Measurements from ENCODE around the gene CDNF. TPM values are rescaled to one million over a fixed set of nuclear protein-coding genes. Genes with fewer than 3 reads are reported as not detected.
"Not testable (repeated sequence)": the region's sequence is repeated elsewhere in the genome, so short reads cannot be mapped to it uniquely, and the experiment has no call there.

CDNF gene
- total RNA-seq, 1 experiment from 2014 or later, result 0.39 TPM

DNA sequence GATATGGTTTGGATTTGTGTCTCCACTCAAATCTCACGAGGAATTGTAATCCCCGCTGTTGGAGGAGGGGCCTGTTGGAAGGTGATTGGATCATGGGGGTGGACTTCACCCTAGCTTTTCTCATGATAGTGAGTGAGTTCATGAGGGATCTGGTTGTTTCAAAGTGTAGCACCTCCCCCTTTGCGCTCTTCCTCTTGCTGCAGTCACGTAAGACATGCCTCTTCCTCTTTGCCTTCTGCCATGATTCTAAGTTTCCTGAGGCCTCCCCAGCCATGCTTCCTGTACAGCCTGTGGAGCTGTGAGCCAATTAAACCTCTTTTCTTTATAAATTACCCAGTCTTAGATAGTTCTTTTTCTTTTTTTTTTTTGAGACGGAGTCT, 17.1 kb downstream of the CDNF start:
- no peak for ATAC-seq
- BruUV-seq (replicated peaks), result no TSS peak
- Histone ChIP-seq H3K36me3 (ENCODE audit: control insufficient read depth, insufficient read depth, low read length) (no peaks in the 10 kb centered on the region), H3K27ac (ENCODE audit: low read length) (no peak overlapping the region), H3K4me1 (ENCODE audit: control insufficient read depth, insufficient read depth, low read length) (no peaks in the 10 kb centered on the region), H3K4me3 (ENCODE audit: low read depth in 2 of 2, low read length in 2 of 2) (no peak overlapping the region), H3K27me3 (ENCODE audit: control insufficient read depth, insufficient read depth, low read length) (no peaks in the 10 kb centered on the region), H3K9me3 (ENCODE audit: control insufficient read depth, insufficient read depth, low read depth, low read length) (no peaks in the 10 kb centered on the region)
- CTCF ChIA-PET, result no interaction called here
- DNase-seq (ENCODE audit: low read depth, low spot score), result no peak
- POLR2A ChIA-PET, result no interaction called here
- TF ChIP-seq POLR2AphosphoS5 (IDR thresholded peaks at IDR 0.05; ENCODE audit: low read depth, low read length) (no peak), CTCF (IDR thresholded peaks at IDR 0.05) (no peak), TCF7L2 (IDR thresholded peaks at IDR 0.05; ENCODE audit: low read depth, low read length) (no peak), SIN3A (IDR thresholded peaks at IDR 0.05; ENCODE audit: borderline replicate concordance, insufficient read depth, low read depth, low read length) (no peak)
- TF ChIP-seq, protein P1, sequence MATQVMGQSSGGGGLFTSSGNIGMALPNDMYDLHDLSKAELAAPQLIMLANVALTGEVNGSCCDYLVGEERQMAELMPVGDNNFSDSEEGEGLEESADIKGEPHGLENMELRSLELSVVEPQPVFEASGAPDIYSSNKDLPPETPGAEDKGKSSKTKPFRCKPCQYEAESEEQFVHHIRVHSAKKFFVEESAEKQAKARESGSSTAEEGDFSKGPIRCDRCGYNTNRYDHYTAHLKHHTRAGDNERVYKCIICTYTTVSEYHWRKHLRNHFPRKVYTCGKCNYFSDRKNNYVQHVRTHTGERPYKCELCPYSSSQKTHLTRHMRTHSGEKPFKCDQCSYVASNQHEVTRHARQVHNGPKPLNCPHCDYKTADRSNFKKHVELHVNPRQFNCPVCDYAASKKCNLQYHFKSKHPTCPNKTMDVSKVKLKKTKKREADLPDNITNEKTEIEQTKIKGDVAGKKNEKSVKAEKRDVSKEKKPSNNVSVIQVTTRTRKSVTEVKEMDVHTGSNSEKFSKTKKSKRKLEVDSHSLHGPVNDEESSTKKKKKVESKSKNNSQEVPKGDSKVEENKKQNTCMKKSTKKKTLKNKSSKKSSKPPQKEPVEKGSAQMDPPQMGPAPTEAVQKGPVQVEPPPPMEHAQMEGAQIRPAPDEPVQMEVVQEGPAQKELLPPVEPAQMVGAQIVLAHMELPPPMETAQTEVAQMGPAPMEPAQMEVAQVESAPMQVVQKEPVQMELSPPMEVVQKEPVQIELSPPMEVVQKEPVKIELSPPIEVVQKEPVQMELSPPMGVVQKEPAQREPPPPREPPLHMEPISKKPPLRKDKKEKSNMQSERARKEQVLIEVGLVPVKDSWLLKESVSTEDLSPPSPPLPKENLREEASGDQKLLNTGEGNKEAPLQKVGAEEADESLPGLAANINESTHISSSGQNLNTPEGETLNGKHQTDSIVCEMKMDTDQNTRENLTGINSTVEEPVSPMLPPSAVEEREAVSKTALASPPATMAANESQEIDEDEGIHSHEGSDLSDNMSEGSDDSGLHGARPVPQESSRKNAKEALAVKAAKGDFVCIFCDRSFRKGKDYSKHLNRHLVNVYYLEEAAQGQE (IDR thresholded peaks at IDR 0.05; ENCODE audit: insufficient read depth in 1 of 2, low read depth in 2 of 2, low read length in 1 of 2), result no peak
- intact Hi-C loops (cut with micrococcal nuclease; ENCODE audit: unreplicated experiment), result no loop called here
- in situ Hi-C loops (cut with HindIII; ENCODE audit: low pct_unique_long_range_greater_than_20kb, low sequenced_read_pairs), result no loop called here

- POLR2A ChIA-PET, result no interaction called here
- Histone ChIP-seq H3K9me3 (ENCODE audit: control insufficient read depth, insufficient read depth, low read depth, low read length) (no peaks in the 10 kb centered on the region), H3K27me3 (ENCODE audit: control insufficient read depth, insufficient read depth, low read length) (no peaks in the 10 kb centered on the region), H3K36me3 (ENCODE audit: control insufficient read depth, insufficient read depth, low read length) (no peaks in the 10 kb centered on the region), H3K4me1 (ENCODE audit: control insufficient read depth, insufficient read depth, low read length) (no peaks in the 10 kb centered on the region), H3K4me3 (ENCODE audit: low read depth in 2 of 2, low read length in 2 of 2) (no peak overlapping the region), H3K27ac (ENCODE audit: low read length) (no peak overlapping the region)
- DNase-seq (ENCODE audit: low read depth, low spot score) (no peak), ATAC-seq (no peak)
- in situ Hi-C loops (cut with HindIII; ENCODE audit: low pct_unique_long_range_greater_than_20kb, low sequenced_read_pairs), result no loop called here
- no TSS peak for BruUV-seq (replicated peaks)
- CTCF ChIA-PET, result no interaction called here
- intact Hi-C loops (cut with micrococcal nuclease; ENCODE audit: unreplicated experiment), result no loop called here
- TF ChIP-seq, protein P1 (IDR thresholded peaks at IDR 0.05; ENCODE audit: insufficient read depth in 1 of 2, low read depth in 2 of 2, low read length in 1 of 2), result no peak
- TF ChIP-seq TCF7L2 (IDR thresholded peaks at IDR 0.05; ENCODE audit: low read depth, low read length) (no peak), SIN3A (IDR thresholded peaks at IDR 0.05; ENCODE audit: borderline replicate concordance, insufficient read depth, low read depth, low read length) (no peak), CTCF (IDR thresholded peaks at IDR 0.05) (no peak), POLR2AphosphoS5 (IDR thresholded peaks at IDR 0.05; ENCODE audit: low read depth, low read length) (no peak)
Observed at GRCh38 chr10:14820010-14820774, 17.6 kb downstream of the CDNF start.

- CTCF ChIA-PET; in situ Hi-C loops (cut with HindIII; ENCODE audit: low pct_unique_long_range_greater_than_20kb, low sequenced_read_pairs): not testable (repeated sequence)
Observed at GRCh38 chr10:14816717-14817116, 21.1 kb downstream of the CDNF start.

More at GRCh38 chr10:14816717-14817116, 21.1 kb downstream of the CDNF start:
- DNase-seq (ENCODE audit: low read depth, low spot score); BruUV-seq (replicated peaks); H3K9me3 ChIP-seq (ENCODE audit: control insufficient read depth, insufficient read depth, low read depth, low read length); POLR2A ChIA-PET; ATAC-seq; H3K27me3 ChIP-seq (ENCODE audit: control insufficient read depth, insufficient read depth, low read length); H3K4me3 ChIP-seq (ENCODE audit: low read depth in 2 of 2, low read length in 2 of 2); H3K27ac ChIP-seq (ENCODE audit: low read length); H3K4me1 ChIP-seq (ENCODE audit: control insufficient read depth, insufficient read depth, low read length); H3K36me3 ChIP-seq (ENCODE audit: control insufficient read depth, insufficient read depth, low read length); intact Hi-C loops (cut with micrococcal nuclease; ENCODE audit: unreplicated experiment): not testable (repeated sequence)
